GM23338 (cell line): ENCODE results near the gene FHIT. TPM values are rescaled to one million over a fixed set of nuclear protein-coding genes. Genes with fewer than 3 reads are reported as not detected.
A peak's percentile ranks its signal among the peaks of the same experiment; 100 is the strongest.
"Not testable (repeated sequence)": the region's sequence is repeated elsewhere in the genome, so short reads cannot be mapped to it uniquely, and the experiment has no call there.

Experiments used
- ATAC-seq: fragments of 200-7000 bp; cut with Tn5 transposase; 3 replicates; pipeline ENCODE4 v1.9.1; 2020
- DNase-seq: peaks from one replicate; pipeline ENCODE4 v3.0.0-alpha.2; 2015; ENCODE audit warnings: low spot score
- H2AFZ ChIP-seq: fragments of 200-600 bp; sonication (generic); 2 replicates; pipeline ENCODE4 v1.8.0; 2016; ENCODE audit warnings: antibody characterized with exemption, mild to moderate bottlenecking, moderate library complexity
- H3F3A ChIP-seq: fragments of 200-600 bp; sonication (generic); replicated peaks from 2 replicates; pipeline ENCODE4 v1.8.0; 2017; ENCODE audit warnings: antibody characterized with exemption, mixed run types, low read depth
- H3K27ac ChIP-seq: fragments of 200-600 bp; sonication (generic); 2 replicates; pipeline ENCODE4 v1.6.1; 2016; ENCODE audit warnings: low read depth
- H3K27me3 ChIP-seq: fragments of 200-600 bp; sonication (generic); 2 replicates; pipeline ENCODE4 v1.8.0; 2016; ENCODE audit warnings: mild to moderate bottlenecking, mixed run types, moderate library complexity; ENCODE audit not compliant: insufficient read depth
- H3K36me3 ChIP-seq: fragments of 200-600 bp; sonication (generic); 2 replicates; pipeline ENCODE4 v1.8.0; 2016; ENCODE audit warnings: mild to moderate bottlenecking; ENCODE audit not compliant: insufficient read depth
- H3K4me1 ChIP-seq: fragments of 200-600 bp; sonication (generic); 2 replicates; pipeline ENCODE4 v1.8.0; 2016; ENCODE audit warnings: mild to moderate bottlenecking, moderate library complexity; ENCODE audit not compliant: insufficient read depth
- H3K4me2 ChIP-seq: fragments of 200-600 bp; sonication (generic); 2 replicates; pipeline ENCODE4 v1.7.1; 2017; ENCODE audit warnings: mixed run types
- H3K4me3 ChIP-seq: fragments of 200-600 bp; sonication (generic); 2 replicates; pipeline ENCODE4 v1.6.1; 2016; ENCODE audit warnings: mixed run types
- H3K79me2 ChIP-seq: fragments of 200-600 bp; sonication (generic); replicated peaks from 2 replicates; pipeline ENCODE4 v1.8.0; 2017; ENCODE audit warnings: mild to moderate bottlenecking; ENCODE audit not compliant: insufficient read depth
- H3K9me2 ChIP-seq: fragments of 200-600 bp; sonication (generic); 2 replicates; pipeline ENCODE4 v1.8.0; 2017; ENCODE audit not compliant: insufficient read depth
- H4K20me1 ChIP-seq: fragments of 200-600 bp; sonication (generic); replicated peaks from 2 replicates; pipeline ENCODE4 v1.8.0; 2017; ENCODE audit warnings: mild to moderate bottlenecking; ENCODE audit not compliant: insufficient read depth
- H3K27ac Mint-ChIP-seq: 2 replicates; pipeline ENCODE4 v1.8.0; 2020; ENCODE audit warnings: inconsistent platforms, mild to moderate bottlenecking, moderate library complexity, mixed read lengths
- H3K27me3 Mint-ChIP-seq: 3 replicates; pipeline ENCODE4 v1.8.0; 2022; ENCODE audit warnings: low read depth, mild to moderate bottlenecking, moderate library complexity, mixed read lengths, inconsistent platforms; ENCODE audit not compliant: insufficient read depth, poor library complexity
- H3K36me3 Mint-ChIP-seq: 3 replicates; pipeline ENCODE4 v1.8.0; 2021; ENCODE audit warnings: low read depth, mild to moderate bottlenecking, inconsistent platforms, moderate library complexity, mixed read lengths
- H3K4me1 Mint-ChIP-seq: 3 replicates; pipeline ENCODE4 v1.8.0; 2020; ENCODE audit warnings: mild to moderate bottlenecking, inconsistent platforms, mixed read lengths
- H3K4me3 Mint-ChIP-seq: 3 replicates; pipeline ENCODE4 v1.8.0; 2021; ENCODE audit warnings: moderate library complexity, mild to moderate bottlenecking, inconsistent platforms, mixed read lengths
- H3K9me3 Mint-ChIP-seq: 3 replicates; pipeline ENCODE4 v1.8.0; 2020; ENCODE audit warnings: moderate library complexity, mild to moderate bottlenecking, inconsistent platforms, mixed read lengths
- CREB1 ChIP-seq: fragments of 250-450 bp; sonication (Bioruptor Pico); IDR thresholded peaks from 2 replicates; pipeline ENCODE4 v1.5.0; 2020; ENCODE audit warnings: low read depth, mild to moderate bottlenecking, moderate library complexity
- NANOG ChIP-seq: IDR thresholded peaks from 2 replicates; pipeline ENCODE4 v1.6.1; 2016; ENCODE audit warnings: antibody characterized with exemption, borderline replicate concordance
- POLR2AphosphoS5 ChIP-seq: IDR thresholded peaks from 2 replicates; pipeline ENCODE4 v1.6.1; 2016; ENCODE audit warnings: antibody characterized with exemption, low read depth
- STAT1 ChIP-seq: IDR thresholded peaks from one replicate; pipeline ENCODE4 v1.6.1; 2016; ENCODE audit warnings: antibody characterized with exemption; ENCODE audit not compliant: unreplicated experiment
- ZNF114 ChIP-seq: fragments of 250-450 bp; sonication (Bioruptor Pico); IDR thresholded peaks from 2 replicates; pipeline ENCODE4 v1.5.0; 2020; ENCODE audit warnings: mild to moderate bottlenecking, moderate library complexity
- ZNF331 ChIP-seq: fragments of 250-450 bp; sonication (Bioruptor Pico); IDR thresholded peaks from 2 replicates; pipeline ENCODE4 v1.5.0; 2020; ENCODE audit warnings: low read depth, mild to moderate bottlenecking, moderate library complexity
- polyA plus RNA-seq: library from polyadenylated mRNA; unstranded; fragments of >200 nt; fragmentation: Nextera tagmentation; extraction: Ambion mirVana; gene quantifications from 2 replicates; pipeline ENCODE4 v1.2.1, GENCODE V29; 2016
- total RNA-seq: library from RNA; depleted of rRNA; stranded (reverse); fragments of >200 nt; shearing (Covaris generic); gene quantifications from 2 replicates; pipeline ENCODE4 v1.2.3, GENCODE V29; 2014
- TF ChIP-seq, protein P1 (sequence below): IDR thresholded peaks from 2 replicates; pipeline ENCODE4 v1.6.1; 2016; ENCODE audit warnings: antibody characterized with exemption

FHIT gene
- total and polyA plus RNA-seq, 2 experiments from 2014 or later: 3.0 to 8.3 TPM

DNA sequence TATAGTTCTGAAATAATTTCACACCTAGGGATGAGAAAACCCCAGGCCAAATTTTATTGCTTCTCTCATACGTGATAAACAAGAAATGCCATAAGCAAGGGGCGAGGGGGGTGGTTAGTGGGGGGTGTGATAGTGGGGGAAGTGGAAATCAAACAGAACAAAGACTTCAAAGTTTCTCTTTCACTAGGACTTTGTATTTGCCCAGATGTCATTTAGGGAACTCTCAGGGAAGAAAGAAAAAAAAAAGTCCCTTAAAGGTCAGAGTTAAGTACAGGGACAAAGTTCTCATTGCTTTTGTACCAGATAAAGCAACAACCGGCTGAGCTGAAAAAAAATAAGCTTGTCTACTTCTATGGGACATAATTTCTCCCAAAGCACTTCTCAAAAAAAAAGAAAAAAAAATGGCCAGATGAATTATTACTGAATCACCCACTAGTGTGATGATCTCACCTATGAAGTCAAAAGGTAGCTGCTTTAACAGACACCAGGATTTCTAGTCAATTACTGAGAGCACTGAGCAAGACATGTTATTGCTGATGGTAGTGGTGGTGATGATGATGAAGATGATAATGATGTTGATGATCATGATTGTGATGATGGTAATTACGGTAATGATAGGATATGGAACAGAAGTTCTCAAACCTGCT lies 56.2 kb downstream of the FHIT start (continued):
- TF ChIP-seq, protein P1, sequence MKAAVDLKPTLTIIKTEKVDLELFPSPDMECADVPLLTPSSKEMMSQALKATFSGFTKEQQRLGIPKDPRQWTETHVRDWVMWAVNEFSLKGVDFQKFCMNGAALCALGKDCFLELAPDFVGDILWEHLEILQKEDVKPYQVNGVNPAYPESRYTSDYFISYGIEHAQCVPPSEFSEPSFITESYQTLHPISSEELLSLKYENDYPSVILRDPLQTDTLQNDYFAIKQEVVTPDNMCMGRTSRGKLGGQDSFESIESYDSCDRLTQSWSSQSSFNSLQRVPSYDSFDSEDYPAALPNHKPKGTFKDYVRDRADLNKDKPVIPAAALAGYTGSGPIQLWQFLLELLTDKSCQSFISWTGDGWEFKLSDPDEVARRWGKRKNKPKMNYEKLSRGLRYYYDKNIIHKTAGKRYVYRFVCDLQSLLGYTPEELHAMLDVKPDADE: no peak

DNA sequence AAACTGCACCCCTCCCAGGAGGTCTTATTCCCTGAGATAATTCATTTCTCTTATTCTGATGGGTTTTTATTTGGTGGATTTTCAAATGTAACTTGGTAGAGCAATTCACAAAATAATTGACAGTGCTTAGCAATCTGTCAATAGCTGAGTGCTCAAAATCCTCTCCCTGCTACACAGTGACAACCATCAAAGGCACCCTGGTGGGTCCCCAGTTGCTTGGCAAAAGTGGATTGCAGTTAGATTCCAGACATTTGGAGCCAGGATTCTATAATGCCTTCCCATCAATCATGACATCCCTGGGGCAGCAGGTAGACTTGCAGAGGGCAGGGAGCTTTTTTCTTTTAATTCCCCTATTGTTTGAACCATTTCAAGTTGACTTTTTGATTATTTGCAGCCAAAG lies 59.0 kb downstream of the FHIT start:
- Histone ChIP-seq H3K4me1 (peaks cover 38% of the 10 kb centered on the region), H3K4me3 (no peak overlapping the region), H3F3A (no peaks in the 10 kb centered on the region), H3K36me3 (no peaks in the 10 kb centered on the region), H3K27me3 (no peaks in the 10 kb centered on the region), H3K79me2 (no peaks in the 10 kb centered on the region), H2AFZ (no peak overlapping the region), H4K20me1 (no peaks in the 10 kb centered on the region), H3K27ac (no peak overlapping the region), H3K4me2 (0 out of 2 replicates have a peak overlapping the region, but pooled peaks have one; percentile 6), H3K9me2 (no peaks in the 10 kb centered on the region)
- no peak for ATAC-seq
- Mint-ChIP-seq H3K4me1 (peaks cover 28% of the 10 kb centered on the region), H3K27ac (no peak overlapping the region), H3K27me3 (peaks cover 2% of the 10 kb centered on the region), H3K36me3 (no peaks in the 10 kb centered on the region; the same call in 1 of the 3 replicates), H3K9me3 (no peaks in the 10 kb centered on the region; the same call in 2 of the 3 replicates), H3K4me3 (no peak overlapping the region)
- TF ChIP-seq NANOG (no peak), ZNF114 (CRISPR knock-in tag) (no peak), POLR2AphosphoS5 (no peak), CREB1 (CRISPR knock-in tag) (no peak), ZNF331 (CRISPR knock-in tag) (no peak), STAT1 (no peak)
- TF ChIP-seq, protein P1: no peak
- DNase-seq: no peak

DNA sequence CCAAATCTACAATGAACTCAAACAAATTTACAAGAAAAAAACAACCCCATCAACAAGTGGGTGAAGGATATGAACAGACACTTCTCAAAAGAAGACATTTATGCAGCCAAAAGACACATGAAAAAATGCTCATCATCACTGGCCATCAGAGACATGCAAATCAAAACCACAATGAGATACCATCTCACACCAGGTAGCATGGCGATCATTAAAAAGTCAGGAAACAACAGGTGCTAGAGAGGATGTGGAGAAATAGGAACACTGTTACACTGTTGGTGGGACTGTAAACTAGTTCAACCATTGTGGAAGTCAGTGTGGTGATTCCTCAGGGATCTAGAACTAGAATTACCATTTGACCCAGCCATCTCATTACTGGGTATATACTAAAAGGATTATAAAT lies 61.0 kb downstream of the FHIT start:
- not testable (repeated sequence) for H3F3A ChIP-seq, H2AFZ ChIP-seq, H3K4me3 ChIP-seq, ATAC-seq, H3K9me3 Mint-ChIP-seq, H4K20me1 ChIP-seq, H3K9me2 ChIP-seq, H3K4me2 ChIP-seq, H3K36me3 Mint-ChIP-seq, H3K36me3 ChIP-seq, H3K27me3 Mint-ChIP-seq, H3K4me3 Mint-ChIP-seq, DNase-seq, H3K27ac ChIP-seq, H3K79me2 ChIP-seq, H3K27me3 ChIP-seq, H3K27ac Mint-ChIP-seq
- H3K4me1 Mint-ChIP-seq: peaks cover 27% of the 10 kb centered on the region
- peaks cover 35% of the 10 kb centered on the region for H3K4me1 ChIP-seq
